Uterine smooth muscle cell (primary cell): ENCODE results near the gene CSF2. TPM values are rescaled to one million over a fixed set of nuclear protein-coding genes. Genes with fewer than 3 reads are reported as not detected.

Source experiments
- total RNA-seq: library from RNA; depleted of rRNA; stranded (reverse); fragments of >200 nt; gene quantifications from 2 replicates; pipeline ENCODE4 v1.2.3, GENCODE V29; 2014

CSF2 gene
- 0.12 and 0.89 TPM in 2 replicates for total RNA-seq

GRCh38 chr5:132073231-132074013, at the start of gene CSF2:
TSS of gene CSF2 (plus strand) at chr5:132073789. CDS start at chr5:132073824, 35 bp downstream.

DNA sequence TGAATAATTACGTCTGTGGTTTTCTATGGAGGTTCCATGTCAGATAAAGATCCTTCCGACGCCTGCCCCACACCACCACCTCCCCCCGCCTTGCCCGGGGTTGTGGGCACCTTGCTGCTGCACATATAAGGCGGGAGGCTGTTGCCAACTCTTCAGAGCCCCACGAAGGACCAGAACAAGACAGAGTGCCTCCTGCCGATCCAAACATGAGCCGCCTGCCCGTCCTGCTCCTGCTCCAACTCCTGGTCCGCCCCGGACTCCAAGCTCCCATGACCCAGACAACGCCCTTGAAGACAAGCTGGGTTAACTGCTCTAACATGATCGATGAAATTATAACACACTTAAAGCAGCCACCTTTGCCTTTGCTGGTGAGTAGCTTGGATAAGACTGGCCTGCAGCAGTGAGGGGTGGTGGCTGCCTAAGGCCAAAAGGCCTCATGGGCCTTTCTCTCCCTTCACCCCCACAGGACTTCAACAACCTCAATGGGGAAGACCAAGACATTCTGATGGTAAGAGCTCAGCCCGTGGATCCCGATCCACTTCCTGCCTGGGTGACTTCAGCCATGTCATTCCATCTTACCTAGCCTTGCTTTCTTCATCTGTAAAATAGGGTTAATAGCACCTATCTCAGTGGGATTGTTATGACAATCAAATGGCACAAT, 13.0 kb upstream of the CSF2 start, which contains the start of gene IL3:
Gene IL3, plus strand, starts transcription at position 155 of the 661 bp plus-strand sequence. Its CDS starts 52 bp downstream, at position 207.

Other genes with a start within 250 kb of the CSF2 start
- gene MEIKIN, start 128.1 kb upstream of the CSF2 start, total RNA-seq, result not detected in 2 replicates
- gene ACSL6, start 62.1 kb upstream of the CSF2 start, total RNA-seq, result 0.11 TPM in 1 of 2 replicates, not detected in the other
- gene IL3, start 13.1 kb upstream of the CSF2 start, total RNA-seq, result not detected in 2 replicates
- 282 and 471 TPM in 2 replicates for gene P4HA2, start 154.1 kb downstream of the CSF2 start, total RNA-seq
- 54.0 and 107 TPM in 2 replicates for gene PDLIM4, start 183.9 kb downstream of the CSF2 start, total RNA-seq
- gene SLC22A4, start 220.6 kb downstream of the CSF2 start, total RNA-seq, result 1.1 and 3.0 TPM in 2 replicates